ENCODE measurements around the gene ARHGDIG. TPM values are rescaled to one million over a fixed set of nuclear protein-coding genes. Genes with fewer than 3 reads are reported as not detected.

ARHGDIG gene
- total RNA-seq (2012; rRNA removed) = 0.36 TPM in 1 of 2 replicates, not detected in the other
- polyA plus RNA-seq (2012; rRNA removed) = 0.16 and 0.24 TPM in 2 replicates
- 0.21 and 0.60 TPM in 2 replicates for polyA plus RNA-seq (2012; cell fraction: cytosol; rRNA removed)
- 0.69 and 1.1 TPM in 2 replicates for polyA plus RNA-seq (2012; cell fraction: nucleus; rRNA removed; ENCODE audit: low replicate concordance)
- not detected for Bru-seq, nascent RNA
- BruChase-seq, experiment 1, labeled RNA remaining after a 6-hour chase = not detected
- not detected for BruChase-seq, experiment 2, labeled RNA remaining after a 2-hour chase
- long read RNA-seq, partial matches to known transcripts = 0 of 2 reads
- long read RNA-seq, other reads (novel, unspliced or antisense) = 0 of 2 reads

DNA sequence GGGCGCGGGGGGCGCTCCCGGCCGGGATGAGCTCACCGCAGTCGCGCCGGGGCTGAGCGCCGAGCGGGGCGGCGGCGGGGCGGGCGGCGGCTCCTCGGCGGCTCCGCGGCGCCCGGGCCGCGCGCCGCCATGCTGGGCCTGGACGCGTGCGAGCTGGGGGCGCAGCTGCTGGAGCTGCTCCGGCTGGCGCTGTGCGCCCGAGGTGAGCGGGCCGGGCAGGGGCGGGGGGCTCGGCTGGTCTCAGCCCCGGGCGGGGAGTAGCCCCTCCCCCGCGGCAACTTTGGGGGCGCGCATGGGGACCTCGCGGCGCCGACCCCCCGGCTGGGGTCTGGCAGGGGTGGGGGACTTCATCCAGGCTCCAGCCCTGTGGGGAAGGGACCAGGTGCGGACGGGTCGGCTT, at the start of gene ARHGDIG:
ARHGDIG (plus strand) TSS at position 40 of the 400 bp plus-strand sequence; CDS start at position 130, 90 bp downstream.
- Histone ChIP-seq H2AK9ac (replicated peaks; ENCODE audit: low read depth, low read length, poor library complexity) (no peak within 1 kb of the TSS), H3K4me3 (ENCODE audit: insufficient read depth, low read depth, low read length) (peak within 1 kb of the TSS; percentile 32), H3K4me2 (ENCODE audit: low read depth, low read length) (peak within 1 kb of the TSS; percentile 46; the same call in 1 of the 2 replicates), H3K27me3 (ENCODE audit: control insufficient read depth, insufficient read depth, low read length) (peaks cover 38% of the 10 kb centered on the region), H3K27ac (ENCODE audit: insufficient read depth, low read length) (no peak within 1 kb of the TSS), H2BK20ac (ENCODE audit: low read depth, low read length) (no peak within 1 kb of the TSS), H3K4ac (ENCODE audit: low read depth, low read length) (no peak within 1 kb of the TSS), H2BK15ac (ENCODE audit: low read depth, low read length) (no peak within 1 kb of the TSS), H4K20me1 (ENCODE audit: insufficient read depth, low read length) (no peaks in the 10 kb centered on the region; the same call in 1 of the 2 replicates), H3K18ac (ENCODE audit: low read depth, low read length) (no peak within 1 kb of the TSS), H3K4me1 (ENCODE audit: control insufficient read depth, insufficient read depth, low read length) (no peaks in the 10 kb centered on the region), H2AFZ (replicated peaks; ENCODE audit: low read length, poor library complexity) (peak within 1 kb of the TSS; percentile 63), H3K23ac (ENCODE audit: low read depth, low read length) (no peak within 1 kb of the TSS), H3K36me3 (ENCODE audit: control insufficient read depth, insufficient read depth, low read length) (no peaks in the 10 kb centered on the region), H3K56ac (ENCODE audit: extremely low read depth, insufficient read depth, low read length) (no peak within 1 kb of the TSS), H2BK120ac (ENCODE audit: low read depth, low read length) (no peak within 1 kb of the TSS), H3K9me1 (ENCODE audit: insufficient read depth, low read length) (no peaks in the 10 kb centered on the region), H3K79me1 (ENCODE audit: low read depth in 1 of 2, low read length in 2 of 2) (no peaks in the 10 kb centered on the region), H3K9me3 (ENCODE audit: control insufficient read depth, insufficient read depth, low read length) (no peaks in the 10 kb centered on the region), H3K14ac (replicated peaks; ENCODE audit: low read depth, low read length) (no peak within 1 kb of the TSS), H3K9ac (ENCODE audit: low read depth, low read length) (no peak within 1 kb of the TSS), H2BK5ac (ENCODE audit: low read depth, low read length, poor library complexity, severe bottlenecking) (no peak within 1 kb of the TSS), H4K5ac (ENCODE audit: low read depth, low read length) (no peak within 1 kb of the TSS), H4K91ac (ENCODE audit: insufficient read depth, low read depth, low read length) (no peak within 1 kb of the TSS), H4K8ac (ENCODE audit: low read depth in 2 of 2, low read length in 2 of 2) (no peak within 1 kb of the TSS), H2AK5ac (ENCODE audit: low read depth, low read length) (no peak within 1 kb of the TSS)
- no TSS peak for BruUV-seq (replicated peaks)
- intact Hi-C loops (cut with micrococcal nuclease) (no loop called here), in situ Hi-C loops (cut with MboI; ENCODE audit: low sequenced_read_pairs) (no loop called here), dilution Hi-C loops (cut with HindIII; ENCODE audit: low sequenced_read_pairs, unreplicated experiment) (no loop called here)
- POLR2A ChIA-PET (ENCODE audit: unreplicated experiment) = no interaction called here
- TF ChIP-seq, protein P1, sequence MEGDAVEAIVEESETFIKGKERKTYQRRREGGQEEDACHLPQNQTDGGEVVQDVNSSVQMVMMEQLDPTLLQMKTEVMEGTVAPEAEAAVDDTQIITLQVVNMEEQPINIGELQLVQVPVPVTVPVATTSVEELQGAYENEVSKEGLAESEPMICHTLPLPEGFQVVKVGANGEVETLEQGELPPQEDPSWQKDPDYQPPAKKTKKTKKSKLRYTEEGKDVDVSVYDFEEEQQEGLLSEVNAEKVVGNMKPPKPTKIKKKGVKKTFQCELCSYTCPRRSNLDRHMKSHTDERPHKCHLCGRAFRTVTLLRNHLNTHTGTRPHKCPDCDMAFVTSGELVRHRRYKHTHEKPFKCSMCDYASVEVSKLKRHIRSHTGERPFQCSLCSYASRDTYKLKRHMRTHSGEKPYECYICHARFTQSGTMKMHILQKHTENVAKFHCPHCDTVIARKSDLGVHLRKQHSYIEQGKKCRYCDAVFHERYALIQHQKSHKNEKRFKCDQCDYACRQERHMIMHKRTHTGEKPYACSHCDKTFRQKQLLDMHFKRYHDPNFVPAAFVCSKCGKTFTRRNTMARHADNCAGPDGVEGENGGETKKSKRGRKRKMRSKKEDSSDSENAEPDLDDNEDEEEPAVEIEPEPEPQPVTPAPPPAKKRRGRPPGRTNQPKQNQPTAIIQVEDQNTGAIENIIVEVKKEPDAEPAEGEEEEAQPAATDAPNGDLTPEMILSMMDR (conservative IDR thresholded peaks at IDR 0.05; ENCODE audit: low read depth, low read length) = no peak
- TF ChIP-seq NFE2L2 (IDR thresholded peaks at IDR 0.05; ENCODE audit: low read depth, low read length) (no peak), MXI1 (IDR thresholded peaks at IDR 0.05; ENCODE audit: borderline replicate concordance, low read depth, low read length) (no peak), POLR2A (IDR thresholded peaks at IDR 0.05; ENCODE audit: low read depth, low read length) (no peak), FOS (IDR thresholded peaks at IDR 0.05; ENCODE audit: low read depth, low read length) (no peak), MAFK (IDR thresholded peaks at IDR 0.05; ENCODE audit: low read depth, low read length) (no peak), CHD1 (IDR thresholded peaks at IDR 0.05; ENCODE audit: low read depth, low read length) (no peak), RFX5 (IDR thresholded peaks at IDR 0.05; ENCODE audit: low read depth, low read length) (no peak)
- TF ChIP-seq, protein P2, sequence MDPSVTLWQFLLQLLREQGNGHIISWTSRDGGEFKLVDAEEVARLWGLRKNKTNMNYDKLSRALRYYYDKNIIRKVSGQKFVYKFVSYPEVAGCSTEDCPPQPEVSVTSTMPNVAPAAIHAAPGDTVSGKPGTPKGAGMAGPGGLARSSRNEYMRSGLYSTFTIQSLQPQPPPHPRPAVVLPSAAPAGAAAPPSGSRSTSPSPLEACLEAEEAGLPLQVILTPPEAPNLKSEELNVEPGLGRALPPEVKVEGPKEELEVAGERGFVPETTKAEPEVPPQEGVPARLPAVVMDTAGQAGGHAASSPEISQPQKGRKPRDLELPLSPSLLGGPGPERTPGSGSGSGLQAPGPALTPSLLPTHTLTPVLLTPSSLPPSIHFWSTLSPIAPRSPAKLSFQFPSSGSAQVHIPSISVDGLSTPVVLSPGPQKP (IDR thresholded peaks at IDR 0.05; ENCODE audit: borderline replicate concordance, low read depth, low read length) = no peak
- CTCF ChIA-PET = no interaction called here
- peak; percentile 62 for ATAC-seq (ENCODE audit: low read depth)
- 0% methylated on average over 17 of the region's 54 CpGs; no CpG with 5 or more reads in 1 of the 2 experiments for WGBS, 2 experiments (ENCODE audit: extremely low coverage in 2 of 2, insufficient read length in 1 of 2)
- DNase-seq = no peak
